ENCODE results near the gene EVA1A.

The EVA1A gene

GRCh38 chr2:75549401-75550253 lies 11.1 kb downstream of the EVA1A start:
- no peak overlapping the region for H3K4me3 ChIP-seq
- no peak overlapping the region for H3K27ac ChIP-seq

DNA sequence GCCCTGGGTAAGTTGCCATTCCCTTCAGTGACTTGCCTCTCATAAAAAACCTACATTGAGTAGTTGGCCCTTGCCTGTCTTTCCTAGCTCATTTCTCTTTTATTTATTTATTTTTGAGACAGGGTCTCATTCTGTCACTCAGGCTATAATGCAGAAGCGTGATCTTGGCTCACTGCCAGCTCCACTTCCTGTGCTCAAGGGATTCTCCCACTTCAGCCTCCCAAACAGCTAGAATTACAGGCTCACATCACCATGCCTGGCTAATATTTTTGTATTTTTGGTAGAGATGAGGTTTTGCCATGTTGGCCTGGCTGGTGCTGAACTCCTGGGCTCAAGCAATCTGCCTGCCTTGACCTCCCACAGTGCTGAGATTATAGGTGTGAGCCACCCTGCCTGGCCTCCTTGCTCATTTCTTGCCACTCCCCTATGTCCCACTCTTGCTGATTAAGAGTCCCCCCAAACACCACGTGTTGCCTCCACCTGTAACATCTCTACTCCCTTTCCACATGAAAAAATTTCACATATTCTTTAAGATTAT lies 12.6 kb downstream of the EVA1A start:
- H3K4me3 ChIP-seq: no peak overlapping the region
- peak overlapping the region in 1 of 21 experiments; percentile 4 for H3K27ac ChIP-seq

GRCh38 chr2:75547345-75548035 lies 13.2 kb downstream of the EVA1A start:
- peak overlapping the region in 1 of 21 experiments; percentile 4 for H3K27ac ChIP-seq
- no peak overlapping the region for H3K4me3 ChIP-seq

DNA sequence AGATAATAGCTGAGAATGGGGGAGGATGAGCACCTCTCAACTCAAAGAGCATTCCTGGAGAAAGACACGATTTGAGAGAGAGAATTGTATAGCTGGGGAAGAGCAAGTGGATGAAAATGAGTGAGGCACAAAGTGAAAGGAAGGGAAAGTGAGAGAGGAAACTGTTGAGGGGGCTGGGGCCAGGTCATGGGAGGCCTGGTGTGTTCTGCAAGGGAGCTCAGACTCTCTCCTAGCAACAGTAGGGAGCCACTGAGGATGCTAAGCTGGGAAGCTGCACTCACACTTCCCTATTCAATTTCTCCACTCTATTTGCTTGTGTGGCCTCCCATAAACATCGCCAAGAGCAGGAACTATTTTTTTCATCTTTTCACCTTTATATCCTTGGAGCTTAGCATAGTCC lies 14.8 kb downstream of the EVA1A start:
- no peak overlapping the region for H3K27ac ChIP-seq

GRCh38 chr2:75545387-75545786 lies 15.4 kb downstream of the EVA1A start:
- no peak overlapping the region for H3K27ac ChIP-seq
- no peak overlapping the region for H3K4me3 ChIP-seq

More for the DNA sequence above, 14.8 kb downstream of the EVA1A start:
- H3K4me3 ChIP-seq: no peak overlapping the region

- no peak overlapping the region for H3K27ac ChIP-seq
These were observed 17.3 kb downstream of the EVA1A start for GRCh38 chr2:75543446-75543845.

GRCh38 chr2:75541430-75541829 lies 19.3 kb downstream of the EVA1A start:
- no peak overlapping the region for H3K4me3 ChIP-seq
- no peak overlapping the region for H3K27ac ChIP-seq

More at GRCh38 chr2:75543446-75543845, 17.3 kb downstream of the EVA1A start:
- H3K4me3 ChIP-seq: no peak overlapping the region

GRCh38 chr2:75540994-75541393 lies 19.7 kb downstream of the EVA1A start:
- Histone ChIP-seq H3K27ac (no peak overlapping the region), H3K4me3 (no peak overlapping the region)

DNA sequence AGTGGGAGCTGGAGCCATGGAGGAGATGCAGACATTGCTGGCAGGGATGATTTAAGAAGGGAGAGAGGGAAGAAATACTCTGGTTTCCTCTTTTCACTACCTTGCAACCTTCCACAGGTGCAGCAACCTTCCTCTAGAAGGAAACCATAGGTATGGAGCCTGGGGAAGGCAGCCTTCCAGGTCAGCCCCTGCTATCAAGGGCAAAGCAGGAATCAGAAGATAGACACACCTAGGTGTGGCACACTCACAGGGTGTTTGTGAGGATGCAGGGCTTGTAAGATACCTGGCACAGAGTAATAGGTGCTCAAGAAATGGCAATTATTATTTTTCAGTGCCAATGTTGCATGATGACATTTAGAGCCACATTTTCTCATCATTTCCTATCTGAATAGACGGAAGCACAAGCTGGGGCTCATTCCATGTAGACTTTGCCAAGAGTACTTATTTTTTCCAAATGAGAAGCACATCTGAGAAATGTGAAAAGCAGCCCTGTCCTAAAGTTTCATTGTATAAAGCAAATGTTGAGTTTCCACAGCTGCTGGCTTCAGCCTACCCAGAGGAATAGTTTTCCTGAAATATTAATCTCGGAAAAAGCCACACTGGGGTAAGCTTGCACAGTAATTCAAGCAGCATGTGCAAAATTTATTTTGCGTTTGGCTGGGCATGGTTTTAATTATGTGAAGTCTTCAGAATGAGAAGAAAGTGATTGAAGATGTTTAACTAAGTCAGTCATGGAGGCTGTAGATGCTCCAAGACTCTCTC lies 20.6 kb downstream of the EVA1A start:
- Histone ChIP-seq H3K4me3 (no peak overlapping the region), H3K27ac (no peak overlapping the region)

DNA sequence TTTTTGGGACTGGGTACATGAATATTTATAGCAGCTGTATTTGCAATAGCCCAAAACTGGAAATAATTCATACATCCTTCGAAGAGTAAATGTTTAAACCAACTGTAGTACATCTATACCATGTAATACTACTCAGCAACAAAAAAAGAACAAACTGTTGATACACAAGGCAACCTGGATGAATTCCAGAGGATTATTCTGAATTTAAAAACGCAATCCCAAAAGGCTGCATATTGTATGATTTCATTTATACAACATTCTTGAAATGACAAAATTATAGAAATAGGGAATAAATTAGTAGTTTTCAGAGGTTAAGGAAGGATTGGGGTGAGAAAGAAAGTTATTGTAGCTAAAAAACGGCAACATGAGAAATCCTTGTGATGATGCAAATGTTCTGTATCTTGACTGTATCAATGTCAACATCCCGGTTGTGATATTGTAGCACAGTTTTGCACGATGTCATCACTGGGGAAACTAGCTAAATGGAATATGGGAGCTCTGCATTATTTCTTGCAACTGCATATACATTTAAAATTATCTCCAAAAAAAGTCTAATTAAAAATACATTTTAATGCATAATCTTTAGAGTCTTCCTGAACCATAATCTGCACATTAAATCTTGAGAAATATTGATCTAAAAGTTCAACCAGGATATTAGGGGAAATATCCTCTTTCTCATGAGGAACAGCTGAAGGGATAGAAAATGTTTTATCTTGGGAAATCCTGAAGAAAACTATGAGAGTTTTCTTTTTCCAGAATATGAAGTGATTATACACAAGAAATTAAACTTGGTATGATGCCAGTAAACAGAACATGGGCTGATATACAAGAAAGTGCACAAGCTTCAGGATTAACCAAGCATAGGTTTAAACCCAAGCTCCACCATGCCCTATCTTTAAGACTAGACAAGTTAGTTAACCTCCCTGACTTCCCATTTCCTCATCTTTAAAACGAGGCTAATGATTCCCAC lies 21.9 kb downstream of the EVA1A start:
- H3K27ac ChIP-seq: no peak overlapping the region
- H3K4me3 ChIP-seq: no peak overlapping the region

GRCh38 chr2:75537658-75538057 lies 23.1 kb downstream of the EVA1A start:
- H3K27ac ChIP-seq: no peak overlapping the region
- H3K4me3 ChIP-seq: no peak overlapping the region

DNA sequence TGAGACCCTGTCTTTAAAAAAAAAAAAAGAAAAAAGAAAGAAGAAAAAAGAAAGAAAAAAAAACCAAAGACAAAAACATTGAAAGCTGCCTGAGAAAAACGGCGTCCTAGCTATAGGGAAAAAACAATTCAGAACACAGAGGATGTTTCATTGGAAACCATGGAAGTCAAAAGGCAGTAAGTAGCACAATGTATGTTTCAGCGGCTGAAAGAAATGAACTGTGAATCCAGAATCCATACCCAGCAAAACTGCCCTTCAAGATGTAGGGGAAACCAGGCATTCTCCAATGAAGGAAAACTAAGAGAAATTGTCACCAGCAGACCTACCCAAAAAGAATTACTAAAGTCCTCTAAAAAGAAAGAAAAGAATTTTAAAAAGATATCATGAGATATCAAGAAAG lies 27.6 kb downstream of the EVA1A start:
- Histone ChIP-seq H3K27ac (no peak overlapping the region), H3K4me3 (no peak overlapping the region)

DNA sequence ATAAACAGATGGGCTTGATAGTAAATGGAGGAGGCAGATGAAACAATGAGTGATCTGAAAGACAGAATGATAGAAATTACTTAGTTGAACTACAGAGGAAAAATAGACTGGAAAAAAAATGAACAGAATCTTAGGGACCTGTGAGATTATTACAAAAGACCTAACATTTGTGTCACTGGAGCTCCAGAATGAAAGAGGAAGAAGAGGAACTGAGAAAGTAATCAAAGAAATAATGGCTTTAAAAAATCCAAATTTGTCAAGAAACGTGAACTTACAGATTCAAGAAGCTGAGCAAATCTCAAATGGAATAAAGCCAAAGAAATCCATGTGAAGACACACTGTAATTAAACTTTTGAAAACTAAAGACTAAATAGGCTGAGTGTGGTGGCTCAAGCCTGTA lies 28.3 kb downstream of the EVA1A start:
- H3K27ac ChIP-seq: no peak overlapping the region
- H3K4me3 ChIP-seq: no peak overlapping the region

DNA sequence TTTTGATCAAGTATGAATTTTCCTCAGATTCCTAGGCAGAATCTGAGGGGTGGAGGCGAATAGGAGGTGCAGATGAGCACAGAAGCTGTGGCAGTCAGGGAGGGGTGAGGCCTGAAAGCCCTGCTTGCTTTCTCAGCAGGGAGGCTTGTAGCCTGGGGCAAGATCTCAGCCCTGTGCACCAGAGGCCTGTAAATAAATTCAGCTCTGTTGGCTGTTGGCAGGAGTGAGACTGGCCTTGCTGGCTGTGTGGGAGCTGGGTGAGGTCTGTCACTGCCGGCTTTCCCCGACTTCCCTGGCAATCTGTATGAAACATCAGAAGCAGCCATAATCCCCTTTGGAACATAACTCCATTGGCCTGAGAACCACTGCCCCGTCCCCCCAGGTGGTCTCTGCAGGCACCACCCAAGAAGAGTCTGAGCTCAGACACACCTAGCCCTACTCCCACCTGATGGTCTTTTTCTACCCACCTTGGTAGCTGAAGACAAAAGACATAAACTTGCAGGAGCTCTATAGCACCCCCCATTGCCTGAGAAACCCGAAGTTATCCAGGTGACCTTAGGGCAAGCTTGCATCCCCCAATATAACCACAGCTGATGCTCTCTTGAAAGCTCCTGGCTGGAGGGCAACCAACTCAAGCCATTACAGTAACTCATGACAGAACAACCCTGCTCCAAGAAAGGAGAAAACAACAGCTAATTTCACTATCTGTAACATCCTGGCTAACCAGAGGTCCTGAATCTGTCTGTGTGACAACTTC lies 32.3 kb downstream of the EVA1A start:
- H3K27ac ChIP-seq: no peak overlapping the region
- H3K4me3 ChIP-seq: no peak overlapping the region

DNA sequence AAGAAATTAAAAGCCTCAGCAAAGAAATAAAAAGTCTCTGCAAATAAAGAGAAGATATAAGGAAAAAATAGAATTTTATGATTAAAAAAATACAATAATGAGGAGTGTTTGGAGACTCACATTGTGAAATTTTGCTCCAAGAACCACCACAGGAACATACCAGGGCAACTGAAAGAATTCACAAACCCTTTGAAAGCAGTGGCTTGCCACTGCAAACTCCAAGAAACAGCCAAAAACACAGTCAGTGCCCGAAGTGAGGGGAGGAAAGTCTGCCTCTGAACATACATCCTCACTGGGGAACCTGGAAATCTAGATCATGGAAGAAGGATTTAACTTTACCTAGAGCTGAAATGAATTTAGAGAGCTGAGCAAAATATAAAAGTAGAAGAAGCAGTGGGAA lies 33.1 kb downstream of the EVA1A start:
- Histone ChIP-seq H3K4me3 (no peak overlapping the region), H3K27ac (no peak overlapping the region)

GRCh38 chr2:75526842-75527241 lies 33.9 kb downstream of the EVA1A start:
- Histone ChIP-seq H3K4me3 (no peak overlapping the region), H3K27ac (no peak overlapping the region)

DNA sequence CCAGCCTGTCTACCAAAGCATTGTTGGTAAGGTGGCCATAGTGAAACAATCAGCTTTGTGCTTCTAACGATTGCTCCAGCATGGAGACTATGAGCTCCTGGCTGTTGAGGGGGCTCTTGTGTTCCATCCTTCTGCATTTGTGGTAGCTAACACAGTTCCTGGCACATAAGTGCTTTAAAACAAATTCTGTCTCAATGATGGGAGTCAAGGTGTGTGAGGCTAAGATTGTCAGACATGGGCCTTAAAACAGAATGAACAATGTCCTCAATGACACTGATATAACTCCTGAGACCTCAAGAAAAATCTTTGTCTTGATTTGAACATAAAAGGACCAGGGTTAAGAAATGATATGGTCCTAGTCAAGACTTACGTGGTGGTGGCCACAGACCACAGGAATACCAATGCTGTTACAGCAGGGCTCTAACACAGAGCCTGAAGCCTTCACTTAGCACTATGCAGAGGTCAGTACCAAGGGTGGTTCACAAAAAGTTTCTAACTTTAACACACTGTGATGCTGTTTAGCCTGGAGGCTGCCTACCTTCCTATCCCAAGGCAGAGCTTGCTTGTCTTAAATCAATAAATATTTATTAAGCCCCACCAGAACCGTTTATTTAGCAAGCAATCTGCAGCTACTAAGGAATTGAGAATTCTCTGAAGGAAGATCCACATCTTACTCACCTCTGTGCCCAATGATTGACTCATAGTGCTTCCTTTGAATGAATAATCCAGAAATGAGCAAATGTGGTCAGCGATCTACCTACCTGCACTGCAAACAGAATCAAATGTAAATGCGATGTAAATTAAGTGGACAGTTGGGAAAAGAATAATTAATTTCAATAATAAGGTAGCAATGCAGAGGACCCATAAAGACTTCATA lies 35.1 kb downstream of the EVA1A start:
- Histone ChIP-seq H3K4me3 (no peak overlapping the region), H3K27ac (no peak overlapping the region)
